B cell (primary cell): Measurements from ENCODE around the gene PROP1.

Experiments
- CTCF ChIP-seq: fragments of 200-600 bp; IDR thresholded peaks from one replicate; pipeline ENCODE4 v1.8.0; 2022; ENCODE audit warnings: antibody characterized with exemption, mild to moderate bottlenecking
- EZH2 ChIP-seq: IDR thresholded peaks from 2 replicates; pipeline ENCODE4 v1.6.1; 2012; ENCODE audit warnings: borderline replicate concordance, low read depth, mild to moderate bottlenecking, moderate library complexity, low read length; ENCODE audit not compliant: insufficient read depth, poor library complexity, severe bottlenecking

GRCh38 chr5:177995691-177996595 is at the start of gene PROP1:
- TF ChIP-seq CTCF (no peak), EZH2 (no peak)
